ENCODE measurements around the gene ST6GALNAC3.

ST6GALNAC3 gene

DNA sequence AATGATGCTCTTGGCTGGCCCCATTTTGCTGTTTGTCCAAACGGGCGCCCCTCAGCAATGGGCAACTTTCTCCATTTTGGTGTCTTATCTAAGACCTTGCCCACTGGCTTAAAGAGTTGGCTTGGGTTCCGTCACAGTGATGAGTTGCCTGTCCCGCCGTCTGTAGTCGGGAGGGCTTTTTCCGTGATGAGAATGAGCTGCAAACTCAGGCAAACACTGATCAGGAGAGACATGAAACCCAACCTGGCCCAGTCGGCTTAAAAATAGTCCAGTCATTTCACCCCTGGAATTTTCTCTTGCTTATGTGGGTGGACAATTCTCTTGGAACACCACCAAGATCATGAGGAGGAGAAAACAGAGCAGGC lies 79.3 kb downstream of the ST6GALNAC3 start:
- H3K79me2 ChIP-seq (ENCODE audit: insufficient read depth, low read depth), result no peaks in the 10 kb centered on the region
- peaks cover 6% of the 10 kb centered on the region for H3K4me1 ChIP-seq (ENCODE audit: low read depth, poor library complexity, severe bottlenecking)
- no peak overlapping the region for H3K9ac ChIP-seq
- H3K4me3 ChIP-seq (IDR thresholded peaks at IDR 0.05; ENCODE audit: insufficient read depth, low read depth, low read length), result peak overlapping the region; percentile 78
- H4K20me1 ChIP-seq (ENCODE audit: insufficient read depth), result no peaks in the 10 kb centered on the region
- no peak overlapping the region; the same call in 1 of the 2 replicates for H3K4me2 ChIP-seq
- TF ChIP-seq, protein P1, sequence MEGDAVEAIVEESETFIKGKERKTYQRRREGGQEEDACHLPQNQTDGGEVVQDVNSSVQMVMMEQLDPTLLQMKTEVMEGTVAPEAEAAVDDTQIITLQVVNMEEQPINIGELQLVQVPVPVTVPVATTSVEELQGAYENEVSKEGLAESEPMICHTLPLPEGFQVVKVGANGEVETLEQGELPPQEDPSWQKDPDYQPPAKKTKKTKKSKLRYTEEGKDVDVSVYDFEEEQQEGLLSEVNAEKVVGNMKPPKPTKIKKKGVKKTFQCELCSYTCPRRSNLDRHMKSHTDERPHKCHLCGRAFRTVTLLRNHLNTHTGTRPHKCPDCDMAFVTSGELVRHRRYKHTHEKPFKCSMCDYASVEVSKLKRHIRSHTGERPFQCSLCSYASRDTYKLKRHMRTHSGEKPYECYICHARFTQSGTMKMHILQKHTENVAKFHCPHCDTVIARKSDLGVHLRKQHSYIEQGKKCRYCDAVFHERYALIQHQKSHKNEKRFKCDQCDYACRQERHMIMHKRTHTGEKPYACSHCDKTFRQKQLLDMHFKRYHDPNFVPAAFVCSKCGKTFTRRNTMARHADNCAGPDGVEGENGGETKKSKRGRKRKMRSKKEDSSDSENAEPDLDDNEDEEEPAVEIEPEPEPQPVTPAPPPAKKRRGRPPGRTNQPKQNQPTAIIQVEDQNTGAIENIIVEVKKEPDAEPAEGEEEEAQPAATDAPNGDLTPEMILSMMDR (conservative IDR thresholded peaks at IDR 0.05; ENCODE audit: low read depth, low read length), result no peak
- H3K27me3 ChIP-seq (ENCODE audit: insufficient read depth, low read depth), result no peaks in the 10 kb centered on the region
- no peak overlapping the region for H3K27ac ChIP-seq
- peak overlapping the region; percentile 79 for H2AFZ ChIP-seq (ENCODE audit: low read depth)
- H3K36me3 ChIP-seq (ENCODE audit: insufficient read depth), result no peaks in the 10 kb centered on the region

- H3K79me2 ChIP-seq (ENCODE audit: insufficient read depth, low read depth), result no peaks in the 10 kb centered on the region
- H2AFZ ChIP-seq (ENCODE audit: low read depth), result peak overlapping the region; percentile 79
- peaks cover 6% of the 10 kb centered on the region for H3K4me1 ChIP-seq (ENCODE audit: low read depth, poor library complexity, severe bottlenecking)
- H3K27me3 ChIP-seq (ENCODE audit: insufficient read depth, low read depth), result no peaks in the 10 kb centered on the region
- H4K20me1 ChIP-seq (ENCODE audit: insufficient read depth), result no peaks in the 10 kb centered on the region
- peak overlapping the region; percentile 40 for H3K4me2 ChIP-seq
- peak overlapping the region; percentile 36 for H3K27ac ChIP-seq
- H3K9ac ChIP-seq, result peak overlapping the region; percentile 30; the same call in 1 of the 2 replicates
- TF ChIP-seq, protein P1 (conservative IDR thresholded peaks at IDR 0.05; ENCODE audit: low read depth, low read length), result peak; percentile 80
- H3K4me3 ChIP-seq (IDR thresholded peaks at IDR 0.05; ENCODE audit: insufficient read depth, low read depth, low read length), result peak overlapping the region; percentile 78
- no peaks in the 10 kb centered on the region for H3K36me3 ChIP-seq (ENCODE audit: insufficient read depth)
Measured at GRCh38 chr1:76154206-76154956, 79.8 kb downstream of the ST6GALNAC3 start.

DNA sequence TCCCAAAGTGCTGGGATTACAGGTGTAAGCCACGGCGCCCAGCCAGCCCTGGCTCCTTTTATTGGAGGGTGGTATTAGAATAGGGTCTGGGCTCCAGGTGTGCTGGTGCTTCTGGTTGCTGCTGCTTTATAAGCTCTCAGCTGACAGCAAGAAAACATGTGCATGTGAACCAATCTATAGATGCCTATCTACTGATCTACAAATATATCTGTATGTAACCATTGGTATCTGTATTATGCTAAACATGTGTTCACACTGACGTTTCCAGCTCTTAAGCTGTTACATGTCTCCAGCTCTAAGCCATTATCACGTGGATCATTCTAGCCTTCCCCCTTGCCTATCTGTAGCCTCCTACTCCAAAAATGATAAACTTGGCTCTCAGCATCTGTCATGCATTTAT lies 82.4 kb downstream of the ST6GALNAC3 start:
- no peaks in the 10 kb centered on the region for H3K36me3 ChIP-seq (ENCODE audit: insufficient read depth)
- TF ChIP-seq, protein P1 (conservative IDR thresholded peaks at IDR 0.05; ENCODE audit: low read depth, low read length), result no peak
- no peak overlapping the region for H3K4me2 ChIP-seq
- H3K4me1 ChIP-seq (ENCODE audit: low read depth, poor library complexity, severe bottlenecking), result peaks cover 6% of the 10 kb centered on the region
- no peak overlapping the region for H3K4me3 ChIP-seq (IDR thresholded peaks at IDR 0.05; ENCODE audit: insufficient read depth, low read depth, low read length)
- H3K79me2 ChIP-seq (ENCODE audit: insufficient read depth, low read depth), result no peaks in the 10 kb centered on the region
- no peaks in the 10 kb centered on the region for H3K27me3 ChIP-seq (ENCODE audit: insufficient read depth, low read depth)
- no peak overlapping the region for H3K9ac ChIP-seq
- H4K20me1 ChIP-seq (ENCODE audit: insufficient read depth), result no peaks in the 10 kb centered on the region
- H2AFZ ChIP-seq (ENCODE audit: low read depth), result no peak overlapping the region
- H3K27ac ChIP-seq, result no peak overlapping the region

DNA sequence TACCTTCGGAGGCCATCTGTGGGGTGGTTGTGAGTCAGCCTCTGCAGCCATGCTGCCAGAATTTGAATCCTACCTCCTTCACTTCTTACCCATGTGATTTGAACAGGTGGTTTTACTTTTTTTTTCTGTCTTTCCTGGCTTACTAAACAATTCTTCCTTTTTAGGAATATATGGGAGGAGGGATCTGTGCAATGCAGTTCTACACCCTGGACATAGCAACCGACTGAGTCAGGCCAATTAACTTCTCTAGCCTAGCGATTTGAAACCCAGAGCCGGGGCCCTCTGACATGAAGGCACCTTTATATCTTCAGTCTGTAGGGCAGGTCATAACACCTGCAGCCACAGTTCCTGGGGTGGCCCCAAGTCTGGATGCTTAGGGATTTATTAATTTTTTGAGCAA lies 83.6 kb downstream of the ST6GALNAC3 start:
- TF ChIP-seq, protein P1 (conservative IDR thresholded peaks at IDR 0.05; ENCODE audit: low read depth, low read length), result no peak
- H2AFZ ChIP-seq (ENCODE audit: low read depth), result no peak overlapping the region
- no peak overlapping the region for H3K4me2 ChIP-seq
- no peaks in the 10 kb centered on the region for H3K79me2 ChIP-seq (ENCODE audit: insufficient read depth, low read depth)
- H3K27ac ChIP-seq, result no peak overlapping the region
- H3K9ac ChIP-seq, result no peak overlapping the region
- H4K20me1 ChIP-seq (ENCODE audit: insufficient read depth), result no peaks in the 10 kb centered on the region
- no peaks in the 10 kb centered on the region for H3K27me3 ChIP-seq (ENCODE audit: insufficient read depth, low read depth)
- H3K36me3 ChIP-seq (ENCODE audit: insufficient read depth), result no peaks in the 10 kb centered on the region
- H3K4me3 ChIP-seq (IDR thresholded peaks at IDR 0.05; ENCODE audit: insufficient read depth, low read depth, low read length), result no peak overlapping the region
- H3K4me1 ChIP-seq (ENCODE audit: low read depth, poor library complexity, severe bottlenecking), result peaks cover 6% of the 10 kb centered on the region

All from KMS-11 (cell line).